PC-9 (cell line): Measurements from ENCODE around the gene PKNOX2.

Source experiments
- CTCF ChIP-seq: fragments of 200-600 bp; sonication (generic); conservative IDR thresholded peaks from 2 replicates; pipeline ENCODE4 v1.6.1; 2017; ENCODE audit warnings: mixed run types, antibody characterized with exemption, mild to moderate bottlenecking, moderate library complexity
- EZH2 ChIP-seq: fragments of 200-600 bp; sonication (generic); IDR thresholded peaks from 2 replicates; pipeline ENCODE4 v1.8.0; 2017; ENCODE audit warnings: antibody characterized with exemption, low read depth

- TF ChIP-seq CTCF (no peak), EZH2 (no peak)
These were observed 301.1 kb downstream of the PKNOX2 start for GRCh38 chr11:125465701-125466100.
